HepG2 (cell line): Measurements from ENCODE around the gene CMIP. TPM values are rescaled to one million over a fixed set of nuclear protein-coding genes. Genes with fewer than 3 reads are reported as not detected.

Experiments
- ATAC-seq: fragments of 200-7000 bp; cut with Tn5 transposase; 3 replicates; pipeline ENCODE4 v1.9.1; 2020; ENCODE audit warnings: mild to moderate bottlenecking, moderate library complexity
- BruUV-seq: library from RNA; stranded (reverse); fragments of 400-500 nt; replicated peaks from 2 replicates; lab custom pipeline; 2021; lab: Mats Ljungman, UMichigan
- CTCF ChIA-PET: fragments of 300-600 bp; formaldehyde crosslinking; extraction: SDS; loops from one replicate; lab custom pipeline; 2021; ENCODE audit warnings: low total read pairs, inconsistent platforms, low intra/inter-chr PET ratio; lab: Yijun Ruan, JAX
- POLR2A ChIA-PET: fragments of 350-600 bp; sonication (Branson Sonifier 250); formaldehyde crosslinking; loops from one replicate; lab custom pipeline; 2020; ENCODE audit warnings: antibody characterized with exemption, inconsistent platforms; lab: Yijun Ruan, JAX
- DNase-seq: peaks from one replicate; pipeline ENCODE4 v3.0.0-alpha.2; 2015; ENCODE audit warnings: low spot score
- FAIRE-seq: peaks from 3 replicates; lab custom pipeline; 2011; peaks lifted over from hg19 to GRCh38; lab: Jason Lieb, UNC
- H2AFZ ChIP-seq: one replicate; pipeline ENCODE4 v1.6.1; 2011; ENCODE audit warnings: low read length, inconsistent platforms
- H3K27ac ChIP-seq: fragments of 300-600 bp; 3 replicates; pipeline ENCODE4 v1.8.0; 2011; ENCODE audit warnings: mixed run types, mild to moderate bottlenecking, mixed read lengths, low read length, inconsistent platforms; ENCODE audit not compliant: insufficient read depth; ENCODE audit errors: extremely low read length
- H3K27me3 ChIP-seq, 2 experiments: fragments of 200-600 bp in 1 of 2; 2 replicates in 1 of 2; 3 replicates in 1 of 2; pipeline versions ENCODE4 v1.6.0 to v1.8.0; 2011; ENCODE audit warnings: low read length in 2 of 2, mild to moderate bottlenecking in 2 of 2, moderate library complexity in 2 of 2, inconsistent platforms in 1 of 2; ENCODE audit not compliant: insufficient read depth in 2 of 2, control insufficient read depth in 1 of 2
- H3K36me3 ChIP-seq, 2 experiments: fragments of 200-600 bp in 1 of 2; replicated peaks in 1 of 2; 2 replicates in 1 of 2; 3 replicates in 1 of 2; pipeline versions ENCODE4 v1.5.1 to v1.8.0; 2011; ENCODE audit warnings: low read length in 2 of 2, inconsistent platforms in 1 of 2; ENCODE audit not compliant: insufficient read depth in 2 of 2, control insufficient read depth in 1 of 2
- H3K4me1 ChIP-seq: 2 replicates; pipeline ENCODE4 v1.5.1; 2012; ENCODE audit warnings: low read length, inconsistent platforms; ENCODE audit not compliant: insufficient read depth
- H3K4me2 ChIP-seq: 2 replicates; pipeline ENCODE4 v1.6.0; 2011; ENCODE audit warnings: low read depth, low read length, inconsistent platforms
- H3K4me3 ChIP-seq, 3 experiments: fragments of 200-600 bp in 1 of 3; sonication (generic), shearing (Covaris generic) in 1 of 3; replicated peaks in 1 of 3; 2 replicates each; pipeline ENCODE4 v1.5.1; 2011 to 2016; ENCODE audit warnings: low read length in 3 of 3, inconsistent platforms in 2 of 3, low read depth in 2 of 3, mild to moderate bottlenecking in 2 of 3, control low read depth in 1 of 3, mixed read lengths in 1 of 3; ENCODE audit not compliant: insufficient read depth in 1 of 3
- H3K79me2 ChIP-seq: one replicate; pipeline ENCODE4 v1.6.1; 2011; ENCODE audit warnings: low read length, inconsistent platforms; ENCODE audit not compliant: insufficient read depth
- H3K9ac ChIP-seq: 2 replicates; pipeline ENCODE4 v1.6.0; 2011; ENCODE audit warnings: mild to moderate bottlenecking, low read depth, low read length, inconsistent platforms; ENCODE audit not compliant: insufficient read depth
- H3K9me3 ChIP-seq: 2 replicates; pipeline ENCODE4 v1.5.1; 2012; ENCODE audit warnings: mild to moderate bottlenecking, low read length
- H4K20me1 ChIP-seq: 2 replicates; pipeline ENCODE4 v1.6.0; 2011; ENCODE audit warnings: inconsistent platforms, mild to moderate bottlenecking, low read length, moderate library complexity; ENCODE audit not compliant: insufficient read depth
- CEBPB ChIP-seq: IDR thresholded peaks from 2 replicates; pipeline ENCODE4 v1.6.1; 2011; ENCODE audit warnings: low read depth, low read length, improper control_type of control experiment, borderline replicate concordance
- CHCHD3 ChIP-seq: sonication (generic); formaldehyde crosslinking; IDR thresholded peaks from 2 replicates; pipeline ENCODE4 v1.8.0; 2022; ENCODE audit warnings: mild to moderate bottlenecking, missing genetic modification reagents, moderate library complexity
- NFE2 ChIP-seq: sonication (generic); formaldehyde crosslinking; IDR thresholded peaks from 2 replicates; pipeline ENCODE4 v1.4.0; 2020; ENCODE audit warnings: missing genetic modification reagents
- PHF5A ChIP-seq: IDR thresholded peaks from one replicate; pipeline ENCODE4 v1.6.1; 2018; ENCODE audit warnings: low read depth, missing genetic modification reagents; ENCODE audit not compliant: unreplicated experiment
- RFX5 ChIP-seq: IDR thresholded peaks from 2 replicates; pipeline ENCODE4 v1.6.1; 2011; ENCODE audit warnings: low read depth, low read length, improper control_type of control experiment
- SALL2 ChIP-seq: sonication (generic); formaldehyde crosslinking; IDR thresholded peaks from 2 replicates; pipeline ENCODE4 v1.8.1; 2023; ENCODE audit warnings: mild to moderate bottlenecking, missing genetic modification reagents, inconsistent platforms
- SIN3A ChIP-seq: IDR thresholded peaks from 2 replicates; pipeline ENCODE4 v1.6.1; 2011; ENCODE audit warnings: low read depth, mild to moderate bottlenecking, control low read depth, low read length, borderline replicate concordance
- SMAD9 ChIP-seq: sonication (generic); formaldehyde crosslinking; IDR thresholded peaks from 2 replicates; pipeline ENCODE4 v1.5.1; 2020; ENCODE audit warnings: mild to moderate bottlenecking, missing genetic modification reagents
- ZNF510 ChIP-seq: sonication (generic); formaldehyde crosslinking; IDR thresholded peaks from 2 replicates; pipeline ENCODE4 v1.4.0; 2020; ENCODE audit warnings: low read depth, mild to moderate bottlenecking, missing genetic modification reagents
- ZNF550 ChIP-seq: sonication (generic); formaldehyde crosslinking; IDR thresholded peaks from 2 replicates; pipeline ENCODE4 v1.4.0; 2020; ENCODE audit warnings: mild to moderate bottlenecking, missing genetic modification reagents, borderline replicate concordance
- ZNF607 ChIP-seq: sonication (generic); formaldehyde crosslinking; IDR thresholded peaks from 2 replicates; pipeline ENCODE4 v1.5.1; 2020; ENCODE audit warnings: missing genetic modification reagents, mild to moderate bottlenecking, borderline replicate concordance
- ZNF713 ChIP-seq: sonication (generic); formaldehyde crosslinking; IDR thresholded peaks from 2 replicates; pipeline ENCODE4 v1.4.0; 2020; ENCODE audit warnings: mild to moderate bottlenecking, missing genetic modification reagents
- ZSCAN25 ChIP-seq: sonication (generic); formaldehyde crosslinking; IDR thresholded peaks from 2 replicates; pipeline ENCODE4 v1.8.0; 2022; ENCODE audit warnings: mild to moderate bottlenecking, missing genetic modification reagents
- ZSCAN30 ChIP-seq: sonication (generic); formaldehyde crosslinking; IDR thresholded peaks from 2 replicates; pipeline ENCODE4 v1.5.0; 2020; ENCODE audit warnings: mild to moderate bottlenecking, missing genetic modification reagents
- WGBS: methylation state at CpG from one replicate; pipeline ENCODE4 v1.1.6; 2017; ENCODE audit warnings: low lambda C conversion rate; 5-methylcytosine and 5-hydroxymethylcytosine counted together
- in situ Hi-C: cut with HindIII; loops from 2 replicates; pipeline ENCODE4 v1.10.0; 2017; ENCODE audit warnings: low pct_unique_long_range_greater_than_20kb; ENCODE audit not compliant: extremely low pct_ligation_motif_present
- intact Hi-C: fragments of 100-400 bp; cut with micrococcal nuclease; formaldehyde crosslinking; loops from one replicate; pipeline ENCODE4 v1.10.0; 2022; ENCODE audit not compliant: unreplicated experiment
- polyA plus RNA-seq, 8 experiments: library from polyadenylated mRNA; depleted of rRNA in 3 of 8; stranded (reverse) in 7 of 8; unstranded in 1 of 8; fragments of >200 nt; fragmentation: Illumina TruSeq in 4 of 8; extraction: Trizol in 4 of 8; gene quantifications; 2 replicates each; pipeline versions ENCODE4 v1.2.1 to v1.2.3, GENCODE V29; 2011 to 2016; ENCODE audit warnings: low read depth in 4 of 8, missing spikeins in 1 of 8, mixed read lengths in 1 of 8; ENCODE audit not compliant: insufficient read depth in 1 of 8
- total RNA-seq, 5 experiments: library from RNA; depleted of rRNA; stranded (reverse); fragments of >200 nt; fragmentation: Illumina TruSeq; extraction: Trizol; gene quantifications; 2 replicates each; pipeline ENCODE4 v1.2.3, GENCODE V29; 2016; ENCODE audit warnings: low read depth in 1 of 5
- TF ChIP-seq, protein P1 (sequence below): sonication (generic); formaldehyde crosslinking; IDR thresholded peaks from 2 replicates; pipeline ENCODE4 v1.4.0; 2020; ENCODE audit warnings: mild to moderate bottlenecking, missing genetic modification reagents
- TF ChIP-seq, protein P2 (sequence below): sonication (generic); formaldehyde crosslinking; IDR thresholded peaks from 2 replicates; pipeline ENCODE4 v1.5.0; 2020; ENCODE audit warnings: mild to moderate bottlenecking, missing genetic modification reagents
- TF ChIP-seq, protein P3 (sequence below): sonication (generic); formaldehyde crosslinking; IDR thresholded peaks from 2 replicates; pipeline ENCODE4 v1.4.0; 2020; ENCODE audit warnings: missing genetic modification reagents, borderline replicate concordance

CMIP gene
- total and polyA plus RNA-seq, 2 of the 13 experiments (the other 11 are each of a cell fraction or from before 2014, with no cell fraction given), result 10.9 to 18.1 TPM

DNA sequence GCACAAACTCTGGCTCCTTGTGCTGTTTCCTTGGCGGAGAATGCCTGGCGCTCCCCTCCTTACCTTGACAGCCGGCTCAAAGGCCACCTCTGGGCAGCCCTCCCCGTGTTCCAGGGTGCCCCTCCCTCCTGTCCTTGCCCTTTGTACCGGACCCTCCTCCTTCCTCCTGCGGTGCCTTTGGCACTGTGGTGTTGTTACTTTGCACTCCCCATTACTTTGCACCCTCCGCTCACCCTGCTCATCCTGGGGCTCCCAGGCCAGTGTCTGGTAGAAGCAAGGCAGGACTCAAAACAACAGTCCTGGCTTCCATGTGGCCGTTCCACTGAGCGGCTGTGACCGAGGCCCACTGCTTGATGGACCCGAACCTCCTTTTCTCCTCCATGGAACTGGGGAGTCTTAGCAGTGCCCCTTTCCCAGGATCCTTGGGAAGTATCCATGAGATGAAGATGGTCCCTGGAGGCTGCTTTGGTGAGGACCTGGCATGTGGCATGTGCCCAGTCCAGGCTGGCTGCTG is 147.8 kb downstream of the CMIP start:
- H3K36me3 ChIP-seq, result peaks cover 5 to 23% of the 10 kb centered on the region in 2 experiments; a peak in 4 of 5 replicates
- CTCF ChIA-PET, result no interaction called here
- BruUV-seq, result no TSS peak
- TF ChIP-seq, protein P1, sequence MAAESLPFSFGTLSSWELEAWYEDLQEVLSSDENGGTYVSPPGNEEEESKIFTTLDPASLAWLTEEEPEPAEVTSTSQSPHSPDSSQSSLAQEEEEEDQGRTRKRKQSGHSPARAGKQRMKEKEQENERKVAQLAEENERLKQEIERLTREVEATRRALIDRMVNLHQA (CRISPR knock-in tag), result no peak
- TF ChIP-seq ZNF607 (no peak), CEBPB (no peak), ZNF510 (CRISPR knock-in tag) (no peak), SMAD9 (no peak), ZSCAN25 (CRISPR knock-in tag) (peak; percentile 52; the same call in 1 of the 2 replicates), PHF5A (peak; percentile 75), SIN3A (peak; percentile 73; the same call in 1 of the 2 replicates), ZNF550 (CRISPR knock-in tag) (no peak), SALL2 (no peak), CHCHD3 (CRISPR knock-in tag) (no peak), RFX5 (no peak), NFE2 (CRISPR knock-in tag) (no peak), ZSCAN30 (no peak), ZNF713 (no peak)
- TF ChIP-seq, protein P2, sequence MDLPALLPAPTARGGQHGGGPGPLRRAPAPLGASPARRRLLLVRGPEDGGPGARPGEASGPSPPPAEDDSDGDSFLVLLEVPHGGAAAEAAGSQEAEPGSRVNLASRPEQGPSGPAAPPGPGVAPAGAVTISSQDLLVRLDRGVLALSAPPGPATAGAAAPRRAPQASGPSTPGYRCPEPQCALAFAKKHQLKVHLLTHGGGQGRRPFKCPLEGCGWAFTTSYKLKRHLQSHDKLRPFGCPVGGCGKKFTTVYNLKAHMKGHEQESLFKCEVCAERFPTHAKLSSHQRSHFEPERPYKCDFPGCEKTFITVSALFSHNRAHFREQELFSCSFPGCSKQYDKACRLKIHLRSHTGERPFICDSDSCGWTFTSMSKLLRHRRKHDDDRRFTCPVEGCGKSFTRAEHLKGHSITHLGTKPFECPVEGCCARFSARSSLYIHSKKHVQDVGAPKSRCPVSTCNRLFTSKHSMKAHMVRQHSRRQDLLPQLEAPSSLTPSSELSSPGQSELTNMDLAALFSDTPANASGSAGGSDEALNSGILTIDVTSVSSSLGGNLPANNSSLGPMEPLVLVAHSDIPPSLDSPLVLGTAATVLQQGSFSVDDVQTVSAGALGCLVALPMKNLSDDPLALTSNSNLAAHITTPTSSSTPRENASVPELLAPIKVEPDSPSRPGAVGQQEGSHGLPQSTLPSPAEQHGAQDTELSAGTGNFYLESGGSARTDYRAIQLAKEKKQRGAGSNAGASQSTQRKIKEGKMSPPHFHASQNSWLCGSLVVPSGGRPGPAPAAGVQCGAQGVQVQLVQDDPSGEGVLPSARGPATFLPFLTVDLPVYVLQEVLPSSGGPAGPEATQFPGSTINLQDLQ (CRISPR knock-in tag), result no peak
- TF ChIP-seq, protein P3, sequence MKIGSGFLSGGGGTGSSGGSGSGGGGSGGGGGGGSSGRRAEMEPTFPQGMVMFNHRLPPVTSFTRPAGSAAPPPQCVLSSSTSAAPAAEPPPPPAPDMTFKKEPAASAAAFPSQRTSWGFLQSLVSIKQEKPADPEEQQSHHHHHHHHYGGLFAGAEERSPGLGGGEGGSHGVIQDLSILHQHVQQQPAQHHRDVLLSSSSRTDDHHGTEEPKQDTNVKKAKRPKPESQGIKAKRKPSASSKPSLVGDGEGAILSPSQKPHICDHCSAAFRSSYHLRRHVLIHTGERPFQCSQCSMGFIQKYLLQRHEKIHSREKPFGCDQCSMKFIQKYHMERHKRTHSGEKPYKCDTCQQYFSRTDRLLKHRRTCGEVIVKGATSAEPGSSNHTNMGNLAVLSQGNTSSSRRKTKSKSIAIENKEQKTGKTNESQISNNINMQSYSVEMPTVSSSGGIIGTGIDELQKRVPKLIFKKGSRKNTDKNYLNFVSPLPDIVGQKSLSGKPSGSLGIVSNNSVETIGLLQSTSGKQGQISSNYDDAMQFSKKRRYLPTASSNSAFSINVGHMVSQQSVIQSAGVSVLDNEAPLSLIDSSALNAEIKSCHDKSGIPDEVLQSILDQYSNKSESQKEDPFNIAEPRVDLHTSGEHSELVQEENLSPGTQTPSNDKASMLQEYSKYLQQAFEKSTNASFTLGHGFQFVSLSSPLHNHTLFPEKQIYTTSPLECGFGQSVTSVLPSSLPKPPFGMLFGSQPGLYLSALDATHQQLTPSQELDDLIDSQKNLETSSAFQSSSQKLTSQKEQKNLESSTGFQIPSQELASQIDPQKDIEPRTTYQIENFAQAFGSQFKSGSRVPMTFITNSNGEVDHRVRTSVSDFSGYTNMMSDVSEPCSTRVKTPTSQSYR (CRISPR knock-in tag), result peak; percentile 53; the same call in 1 of the 2 replicates

More for the DNA sequence above, 147.8 kb downstream of the CMIP start:
- H3K9ac ChIP-seq, result no peak overlapping the region
- peak overlapping the region; percentile 57 for H3K4me2 ChIP-seq
- peaks cover 74% of the 10 kb centered on the region for H4K20me1 ChIP-seq
- no peaks in the 10 kb centered on the region for H3K9me3 ChIP-seq
- H3K27ac ChIP-seq, result peak overlapping the region; percentile 20
- WGBS, result 23% methylated on average over 11 of the region's 11 CpGs
- FAIRE-seq, result peak; percentile 90
- POLR2A ChIA-PET, result no interaction called here
- ATAC-seq, result peak; percentile 67
- H3K4me3 ChIP-seq, result peak overlapping the region in 1 of 3 experiments; percentile 19; a peak in 1 of 6 replicates
- DNase-seq, result peak; percentile 51
- in situ Hi-C loops, result no loop called here
- H2AFZ ChIP-seq, result no peak overlapping the region
- H3K27me3 ChIP-seq, result no peaks in the 10 kb centered on the region
- intact Hi-C loops, result no loop called here
- H3K4me1 ChIP-seq, result peaks cover 46% of the 10 kb centered on the region
- peaks cover 73% of the 10 kb centered on the region for H3K79me2 ChIP-seq
